Raji (cell line): ENCODE data around the gene CNOT6L.

ENCODE experiments used
- POLR2A ChIP-seq: IDR thresholded peaks from 2 replicates; pipeline ENCODE4 v1.6.1; 2011; ENCODE audit warnings: low read depth, low read length, control low read depth; ENCODE audit not compliant: insufficient read depth

Gene CNOT6L

DNA sequence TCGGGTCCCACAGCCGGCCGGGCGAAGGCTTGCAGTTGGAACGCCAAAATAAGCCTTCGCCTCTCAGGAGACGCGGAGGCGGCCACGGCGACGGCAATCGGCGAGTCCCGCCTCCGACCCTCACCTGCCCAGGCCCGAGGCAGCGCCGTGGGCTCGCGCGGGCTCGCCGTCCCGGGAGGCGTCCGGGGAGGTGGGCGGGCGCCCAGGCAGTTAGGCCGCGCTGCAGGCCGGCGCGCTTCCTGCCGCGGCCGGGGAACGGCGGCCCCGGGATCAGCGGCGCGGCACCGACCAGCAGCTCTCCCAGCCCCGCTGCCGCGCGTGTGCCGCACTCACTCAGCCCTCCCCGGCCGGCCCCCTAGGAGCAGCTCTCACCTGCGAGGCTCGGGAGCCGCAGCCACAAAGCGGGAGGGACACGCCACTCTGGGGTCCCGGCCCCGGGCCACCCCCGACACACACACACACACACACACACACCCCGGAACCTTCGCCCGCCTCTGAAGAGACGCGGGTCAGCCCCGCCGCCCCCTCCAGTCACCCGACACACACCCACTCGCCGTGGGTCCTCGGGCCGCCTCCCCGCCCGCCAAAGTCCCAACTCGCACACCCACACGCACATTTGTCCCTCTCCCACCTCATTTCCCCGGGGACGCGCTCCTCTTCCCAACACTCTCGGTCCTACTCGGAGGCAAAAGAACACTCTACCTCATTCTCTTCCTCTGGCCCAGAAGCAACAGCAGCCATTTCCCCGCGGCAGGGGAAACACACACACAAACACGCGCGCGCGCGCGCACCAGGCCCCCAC, at the start of gene CNOT6L:
TSS of gene CNOT6L (minus strand) at position 767 of the 802 bp plus-strand sequence. CDS start at position 707, 60 bp downstream.
- TF ChIP-seq POLR2A, result peak; percentile 49

DNA sequence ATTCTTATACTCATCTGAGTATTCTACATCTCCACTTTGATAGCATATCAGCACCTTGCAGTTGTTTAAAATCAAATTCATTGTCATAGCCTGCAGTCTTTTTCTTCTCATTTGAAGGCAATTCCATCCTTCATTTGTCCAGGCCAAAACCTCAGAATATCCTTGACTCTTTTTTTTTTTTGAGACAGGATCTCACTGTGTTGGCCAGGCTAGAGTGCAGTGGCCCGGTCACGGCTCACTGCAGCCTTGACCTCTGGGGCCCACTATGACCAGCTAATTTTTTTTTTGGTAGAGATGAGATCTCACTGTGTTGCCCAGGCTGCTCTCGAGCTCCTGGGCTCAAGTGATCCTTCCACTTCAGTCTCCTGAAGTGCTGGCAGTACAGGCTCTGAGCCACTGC, 46.1 kb upstream of the CNOT6L start:
- TF ChIP-seq POLR2A, result no peak

DNA sequence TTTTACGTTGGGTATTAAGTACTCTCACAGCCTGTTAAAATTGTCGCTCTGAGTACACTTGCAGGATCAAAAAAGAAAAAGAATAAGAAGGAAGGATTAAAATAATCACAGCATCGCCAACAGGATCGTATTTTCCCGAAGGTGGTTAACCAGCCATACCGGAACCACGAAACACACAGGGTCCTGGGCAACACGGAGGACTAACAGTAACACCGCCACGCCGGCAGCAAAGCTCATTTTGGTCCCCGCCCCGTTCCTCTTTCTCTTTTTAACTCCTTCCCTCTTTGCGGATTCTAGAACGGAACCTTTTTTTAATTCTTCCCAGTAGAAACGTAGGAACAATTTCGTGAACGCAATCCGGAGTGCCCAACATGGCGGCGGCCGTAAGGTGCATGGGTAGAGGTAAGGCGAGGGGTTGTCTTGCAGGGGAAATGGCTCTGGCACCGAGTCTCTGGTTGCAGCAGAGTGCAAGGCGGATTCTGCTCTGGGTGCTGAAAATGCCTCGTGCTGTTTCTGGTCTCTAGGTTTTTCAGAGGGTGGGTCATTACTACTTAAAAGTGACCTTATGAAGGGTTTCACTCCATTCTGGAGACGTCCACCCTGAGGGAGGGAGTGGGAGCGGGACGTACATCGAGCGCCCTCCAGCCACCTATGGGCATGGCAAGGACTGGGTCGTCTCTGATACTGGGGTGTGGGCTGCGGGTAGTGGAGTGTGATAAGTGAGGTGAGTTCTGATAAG, 43.5 kb upstream of the CNOT6L start, which contains the start of gene MRPL1:
TSS of gene MRPL1 (plus strand) at position 353 of the 739 bp plus-strand sequence. CDS start at position 372, 19 bp downstream.
- TF ChIP-seq POLR2A, result peak; percentile 96

DNA sequence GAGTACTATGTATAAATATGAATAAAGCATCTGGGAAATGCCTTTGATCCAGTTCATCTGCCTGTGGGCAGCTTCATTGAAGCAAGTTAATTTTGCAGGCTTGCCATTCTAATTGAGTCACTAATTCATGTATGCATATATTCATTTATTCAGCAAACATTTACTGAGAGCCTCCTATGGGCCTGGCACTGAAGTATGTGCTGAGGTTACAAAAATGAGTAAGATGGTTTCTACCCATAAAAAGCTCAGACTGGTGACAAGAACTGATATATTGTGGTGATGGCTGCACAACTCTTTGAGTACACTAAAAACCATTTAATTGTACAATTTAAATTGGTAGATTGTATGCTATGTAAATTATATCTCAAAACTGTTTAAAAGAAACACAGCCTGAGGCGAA, 42.3 kb upstream of the CNOT6L start:
- TF ChIP-seq POLR2A, result no peak

DNA sequence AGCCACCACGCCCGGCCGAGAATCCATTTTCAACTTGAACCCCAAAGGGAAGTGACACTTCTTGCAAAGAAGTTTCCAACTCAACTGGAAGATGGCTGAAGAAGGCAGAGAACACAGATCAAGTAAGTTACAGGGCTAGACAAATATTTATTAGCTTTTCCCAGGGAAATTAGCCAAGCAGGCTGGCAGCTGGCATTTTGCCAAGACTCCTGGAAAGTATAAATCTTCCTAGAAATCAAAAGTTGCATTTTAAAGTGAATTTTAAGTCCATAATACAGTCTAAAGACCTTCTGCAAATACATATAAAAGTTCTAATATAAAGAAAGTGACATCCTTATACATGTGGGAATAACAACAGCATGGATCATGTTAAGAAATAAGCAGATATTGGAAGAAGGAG, 40.1 kb upstream of the CNOT6L start:
- TF ChIP-seq POLR2A, result no peak

DNA sequence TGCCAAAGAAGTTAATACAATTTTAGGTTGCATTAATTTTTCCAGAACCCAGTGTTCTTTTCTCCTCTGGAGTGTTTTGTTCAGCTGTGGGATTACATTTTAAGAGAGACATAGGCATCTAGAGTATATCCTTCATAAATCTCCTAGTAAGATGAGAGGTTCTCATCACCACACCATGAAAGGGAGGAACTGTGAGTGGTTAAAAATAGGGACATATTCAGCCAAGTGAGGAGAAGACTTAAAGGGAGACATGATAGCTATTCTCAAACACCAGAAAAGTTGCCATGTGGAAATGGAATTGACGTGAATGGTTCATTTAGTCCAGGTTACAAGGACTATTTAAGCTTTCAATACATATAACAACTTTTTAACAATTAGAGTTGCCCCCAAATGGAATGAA, 37.0 kb upstream of the CNOT6L start:
- TF ChIP-seq POLR2A, result no peak

DNA sequence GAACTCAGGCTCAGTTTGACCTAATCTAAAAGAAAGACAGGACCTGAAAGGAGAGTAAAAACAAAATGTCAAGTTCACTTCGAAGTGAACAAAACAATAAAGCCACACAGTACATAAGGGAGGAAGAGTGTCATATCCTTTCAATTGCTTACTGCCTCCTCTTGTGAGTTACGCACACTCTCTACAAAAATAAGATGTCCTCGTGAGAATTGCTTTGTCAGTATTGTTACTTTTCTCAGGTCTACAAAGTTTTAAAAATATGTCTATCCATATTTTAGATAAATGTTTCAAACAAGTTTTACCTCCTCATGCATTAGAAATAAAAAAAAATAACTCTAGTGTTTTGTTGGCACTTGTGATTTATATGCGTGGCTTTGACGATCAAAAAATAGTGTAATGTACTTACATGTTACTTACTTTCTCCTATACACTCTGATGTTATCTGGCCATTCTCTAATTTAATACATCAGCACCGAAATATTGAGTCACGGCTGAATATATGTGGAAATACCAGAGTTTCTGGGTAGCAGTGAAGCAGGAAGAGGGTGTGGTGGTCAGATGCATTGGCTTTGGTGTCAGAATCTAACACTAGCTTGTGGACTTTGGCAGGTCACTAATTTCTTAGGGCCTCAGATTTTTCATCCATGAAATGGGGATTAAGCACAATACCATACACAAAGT, 35.4 kb upstream of the CNOT6L start:
- no peak for TF ChIP-seq POLR2A

DNA sequence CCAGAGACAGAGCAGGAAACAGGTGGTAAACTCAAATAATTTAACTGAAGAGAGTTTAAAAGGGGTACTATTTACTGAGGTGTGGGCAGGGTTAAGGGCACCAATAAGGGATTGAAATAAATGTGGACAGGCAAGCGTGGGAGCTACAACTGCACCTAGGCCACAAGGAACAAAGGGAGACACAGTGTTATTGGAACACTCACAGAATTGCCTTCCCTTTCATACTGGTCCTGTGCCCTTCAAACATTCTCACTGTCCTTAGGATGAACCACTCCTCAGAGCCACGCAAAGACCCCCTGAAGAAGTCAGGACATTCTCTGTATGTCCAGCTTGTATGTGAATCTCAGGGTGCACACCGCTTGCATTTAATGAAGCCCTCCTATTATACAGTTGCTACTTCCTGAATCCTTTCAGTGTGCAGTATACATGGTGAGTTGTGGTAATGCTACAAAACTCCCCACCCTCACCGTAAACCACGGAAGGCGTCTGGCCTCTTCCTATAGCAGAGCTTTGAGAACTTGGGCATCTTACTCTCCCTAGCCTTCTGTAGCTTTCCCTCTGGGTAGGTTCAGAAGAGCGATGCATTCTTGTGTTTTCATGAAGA, 33.8 kb upstream of the CNOT6L start:
- no peak for TF ChIP-seq POLR2A

DNA sequence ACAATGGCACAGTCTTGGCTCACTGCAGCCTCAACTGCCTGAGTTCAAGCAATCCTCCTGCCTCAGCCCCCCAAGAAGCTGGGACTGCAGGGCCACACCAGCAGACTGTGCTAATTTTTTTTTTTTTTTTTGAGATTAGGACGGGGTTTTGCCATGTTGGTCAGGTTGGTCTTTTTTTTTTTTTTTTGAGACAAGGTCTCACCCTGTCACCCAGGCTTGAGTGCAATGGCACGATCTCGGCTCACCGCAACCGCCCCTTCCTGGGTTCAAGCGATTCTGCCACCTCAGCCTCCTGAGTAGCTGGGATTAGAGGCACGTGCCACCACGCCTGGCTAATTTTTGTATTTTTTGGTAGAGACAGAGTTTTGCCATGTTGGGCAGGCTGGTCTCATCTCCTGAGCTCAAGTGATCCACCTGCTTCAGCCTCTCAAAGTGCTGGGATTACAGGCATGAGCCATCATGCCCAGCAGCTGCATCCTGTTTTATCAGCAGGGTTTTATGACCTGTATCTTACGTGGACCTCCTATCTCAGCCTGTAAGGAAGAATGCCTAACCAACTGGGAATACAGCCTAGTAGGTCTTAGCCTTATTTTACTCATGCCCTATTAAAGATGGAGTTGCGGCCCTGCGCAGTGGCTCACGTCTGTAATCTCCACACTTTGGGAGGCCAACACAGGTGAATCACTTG, 30.3 kb upstream of the CNOT6L start:
- TF ChIP-seq POLR2A, result no peak

DNA sequence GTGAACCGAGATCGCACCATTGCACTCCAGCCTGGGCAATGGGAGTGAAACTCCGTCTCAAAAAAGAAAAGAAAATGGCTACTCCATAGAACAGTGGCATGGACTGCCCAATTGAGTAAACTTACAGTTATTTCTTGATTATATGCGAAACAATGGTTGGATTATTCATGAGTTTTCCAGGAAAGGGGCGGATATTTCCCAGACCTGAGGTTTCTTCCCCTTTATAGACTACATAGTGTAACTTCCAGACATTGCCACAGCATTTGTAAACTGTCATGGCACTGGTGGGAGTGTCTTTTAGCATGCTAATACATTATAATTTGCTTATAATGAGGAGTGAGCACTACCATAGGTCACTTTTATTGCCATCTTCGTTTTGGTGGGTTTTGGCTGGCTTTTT, 29.3 kb upstream of the CNOT6L start:
- TF ChIP-seq POLR2A, result no peak

DNA sequence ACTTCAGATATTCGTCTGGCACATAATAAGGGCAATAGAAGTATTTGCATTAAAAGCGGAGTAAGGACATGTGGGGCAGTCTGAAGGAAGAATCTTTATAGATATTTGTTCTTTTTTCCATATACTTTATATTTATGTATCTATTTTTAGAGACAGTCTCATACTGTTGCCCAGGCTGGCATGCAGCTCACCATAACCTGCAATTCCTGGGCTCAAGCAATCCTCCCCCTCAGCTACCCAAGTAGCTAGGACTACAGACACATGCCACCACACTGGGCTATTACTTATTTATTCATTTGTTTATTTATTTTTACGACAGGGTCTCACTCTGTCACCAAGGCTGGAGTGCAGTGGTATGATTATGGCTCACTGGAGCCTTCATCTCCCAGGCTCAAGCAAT, 26.8 kb upstream of the CNOT6L start:
- no peak for TF ChIP-seq POLR2A

DNA sequence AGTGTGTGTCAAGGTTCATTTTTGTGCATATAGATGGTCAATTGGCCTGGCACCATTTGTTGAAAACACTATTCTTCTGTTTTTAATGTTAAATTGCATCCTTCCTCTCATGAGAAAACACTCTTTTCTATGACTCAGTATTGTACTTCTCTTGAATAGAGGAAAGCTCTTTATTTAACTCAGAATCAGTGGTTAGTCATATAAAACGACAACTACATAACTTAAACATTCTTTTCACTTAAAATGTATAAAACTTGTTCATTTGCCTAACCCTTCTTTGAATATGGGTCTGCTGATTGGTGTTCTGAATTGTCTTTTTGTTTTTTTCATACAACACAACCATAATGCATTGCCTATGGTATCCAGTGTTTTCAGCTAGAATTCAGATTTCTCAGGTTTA, 26.2 kb upstream of the CNOT6L start:
- TF ChIP-seq POLR2A, result no peak

DNA sequence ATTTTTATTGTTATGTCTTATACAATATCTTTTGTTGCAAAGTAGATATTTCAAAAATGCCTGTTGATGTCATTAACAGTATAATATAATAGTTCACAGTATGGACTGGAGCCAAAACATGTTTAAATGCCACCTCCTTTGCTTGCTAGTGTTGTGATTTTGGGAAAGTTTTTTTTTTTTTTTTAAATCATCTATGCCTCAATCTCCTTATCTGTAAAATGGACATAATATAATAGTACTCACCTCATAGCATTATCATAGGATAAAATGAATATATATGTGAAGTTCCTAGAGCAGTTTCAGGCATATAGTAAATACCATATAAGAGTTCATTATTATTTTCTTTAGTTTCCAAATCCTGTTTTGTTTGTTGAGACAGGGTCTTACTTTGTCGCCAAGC, 25.2 kb upstream of the CNOT6L start:
- no peak for TF ChIP-seq POLR2A

DNA sequence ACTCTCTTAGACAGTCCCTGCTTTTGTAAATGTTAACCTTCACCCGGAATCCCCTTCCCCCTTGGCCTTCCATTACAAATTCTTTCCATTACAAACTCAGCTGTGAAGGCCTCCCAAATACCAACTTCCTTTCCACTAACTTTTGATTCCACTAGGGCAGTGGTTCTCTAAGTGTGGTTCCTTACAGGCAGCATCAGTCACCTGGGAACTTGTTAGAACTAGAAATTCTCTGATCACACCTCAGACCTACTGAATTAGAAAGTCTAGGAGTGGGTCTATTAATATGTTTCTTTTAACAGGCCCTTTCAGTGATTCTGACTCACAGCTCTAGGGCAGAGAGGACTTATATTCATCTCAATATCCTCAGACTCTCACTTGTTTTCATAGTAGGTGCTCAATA, 24.5 kb upstream of the CNOT6L start:
- no peak for TF ChIP-seq POLR2A

DNA sequence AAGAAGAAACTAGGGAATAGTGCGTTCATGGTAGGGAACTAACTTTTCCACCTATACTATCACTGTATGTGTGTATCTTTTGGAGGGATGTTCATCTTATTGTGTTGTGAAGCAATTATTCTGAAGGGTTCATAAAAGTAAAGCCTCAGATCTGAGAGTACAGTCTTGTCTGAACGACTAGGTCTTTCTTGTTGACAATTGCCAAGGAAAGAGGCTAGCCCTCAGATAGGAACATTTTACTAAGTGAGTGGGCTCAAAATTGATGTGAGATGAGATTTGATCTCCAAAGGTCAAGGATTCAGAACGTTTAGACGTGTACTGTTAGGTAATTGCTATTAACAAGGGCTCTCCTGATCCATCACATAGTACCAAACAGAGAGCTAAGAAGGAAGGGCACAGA, 15.2 kb upstream of the CNOT6L start:
- no peak for TF ChIP-seq POLR2A
